ENCODE data around the gene PSMB7. TPM values are rescaled to one million over a fixed set of nuclear protein-coding genes. Genes with fewer than 3 reads are reported as not detected.

PSMB7 gene
- total RNA-seq, 2 experiments from 2014 or later = 164 to 186 TPM

GRCh38 chr9:124348831-124349230, 66.4 kb downstream of the PSMB7 start:
- no peaks in the 10 kb centered on the region for H3K79me2 ChIP-seq (ENCODE audit: insufficient read depth, low read depth, low read length)
- no peak overlapping the region for H3K27ac ChIP-seq (ENCODE audit: low read depth, low read length, poor library complexity, severe bottlenecking)
- no peaks in the 10 kb centered on the region for H4K20me1 ChIP-seq (ENCODE audit: insufficient read depth, low read length)
- H3K4me3 ChIP-seq (ENCODE audit: low read depth, low read length, poor library complexity, severe bottlenecking) = no peak overlapping the region
- H3K9me3 ChIP-seq (ENCODE audit: low read length) = no peaks in the 10 kb centered on the region
- TF ChIP-seq EZH2phosphoT487 (IDR thresholded peaks at IDR 0.05; ENCODE audit: borderline replicate concordance, low read depth, low read length) (no peak), CTCF (conservative IDR thresholded peaks at IDR 0.05; ENCODE audit: low read length) (no peak)
- H2AFZ ChIP-seq (ENCODE audit: low read length) = no peak overlapping the region
- BruUV-seq (replicated peaks) = no TSS peak
- ChIA-PET POLR2A (no interaction called here), CTCF (ENCODE audit: unreplicated experiment) (no interaction called here)
- H3K36me3 ChIP-seq (ENCODE audit: insufficient read depth, low read length) = peaks cover 63% of the 10 kb centered on the region
- no peaks in the 10 kb centered on the region for H3K9me2 ChIP-seq (ENCODE audit: insufficient read depth, low read length)
- H3K4me2 ChIP-seq (ENCODE audit: low read length) = no peak overlapping the region
- intact Hi-C loops (cut with micrococcal nuclease; ENCODE audit: unreplicated experiment) = no loop called here
- no peak for DNase-seq (ENCODE audit: low spot score)
- no peaks in the 10 kb centered on the region for H3K4me1 ChIP-seq (ENCODE audit: insufficient read depth, low read length, poor library complexity, severe bottlenecking)

GRCh38 chr9:124348363-124348762, 66.9 kb downstream of the PSMB7 start:
- Histone ChIP-seq H3K4me1 (ENCODE audit: insufficient read depth, low read length, poor library complexity, severe bottlenecking) (no peaks in the 10 kb centered on the region), H3K9me3 (ENCODE audit: low read length) (no peaks in the 10 kb centered on the region), H4K20me1 (ENCODE audit: insufficient read depth, low read length) (no peaks in the 10 kb centered on the region), H3K27ac (ENCODE audit: low read depth, low read length, poor library complexity, severe bottlenecking) (no peak overlapping the region), H2AFZ (ENCODE audit: low read length) (no peak overlapping the region), H3K36me3 (ENCODE audit: insufficient read depth, low read length) (peaks cover 58% of the 10 kb centered on the region), H3K79me2 (ENCODE audit: insufficient read depth, low read depth, low read length) (no peaks in the 10 kb centered on the region), H3K4me2 (ENCODE audit: low read length) (no peak overlapping the region), H3K9me2 (ENCODE audit: insufficient read depth, low read length) (no peaks in the 10 kb centered on the region), H3K4me3 (ENCODE audit: low read depth, low read length, poor library complexity, severe bottlenecking) (no peak overlapping the region)
- POLR2A ChIA-PET = no interaction called here
- intact Hi-C loops (cut with micrococcal nuclease; ENCODE audit: unreplicated experiment) = no loop called here
- DNase-seq (ENCODE audit: low spot score) = no peak
- no TSS peak for BruUV-seq (replicated peaks)
- CTCF ChIA-PET (ENCODE audit: unreplicated experiment) = interaction anchor here (0.6 kb wide), 1 partner anchor 741 kb away, joined by 8 read pairs; no protein-coding TSS in a partner anchor
- no peak for TF ChIP-seq CTCF (conservative IDR thresholded peaks at IDR 0.05; ENCODE audit: low read length)
- TF ChIP-seq EZH2phosphoT487 (IDR thresholded peaks at IDR 0.05; ENCODE audit: borderline replicate concordance, low read depth, low read length) = no peak

GRCh38 chr9:124347968-124348358, 67.3 kb downstream of the PSMB7 start:
- Histone ChIP-seq H3K9me2 (ENCODE audit: insufficient read depth, low read length) (no peaks in the 10 kb centered on the region), H3K36me3 (ENCODE audit: insufficient read depth, low read length) (peaks cover 54% of the 10 kb centered on the region), H3K4me1 (ENCODE audit: insufficient read depth, low read length, poor library complexity, severe bottlenecking) (no peaks in the 10 kb centered on the region), H3K27ac (ENCODE audit: low read depth, low read length, poor library complexity, severe bottlenecking) (no peak overlapping the region), H3K9me3 (ENCODE audit: low read length) (no peaks in the 10 kb centered on the region), H3K4me2 (ENCODE audit: low read length) (no peak overlapping the region), H2AFZ (ENCODE audit: low read length) (no peak overlapping the region), H3K79me2 (ENCODE audit: insufficient read depth, low read depth, low read length) (no peaks in the 10 kb centered on the region), H3K4me3 (ENCODE audit: low read depth, low read length, poor library complexity, severe bottlenecking) (no peak overlapping the region), H4K20me1 (ENCODE audit: insufficient read depth, low read length) (no peaks in the 10 kb centered on the region)
- TF ChIP-seq EZH2phosphoT487 (IDR thresholded peaks at IDR 0.05; ENCODE audit: borderline replicate concordance, low read depth, low read length) (no peak), CTCF (conservative IDR thresholded peaks at IDR 0.05; ENCODE audit: low read length) (no peak)
- DNase-seq (ENCODE audit: low spot score) = no peak
- no TSS peak for BruUV-seq (replicated peaks)
- POLR2A ChIA-PET = no interaction called here
- CTCF ChIA-PET (ENCODE audit: unreplicated experiment) = interaction anchor here (0.6 kb wide), 1 partner anchor 740 kb away, joined by 8 read pairs; no protein-coding TSS in a partner anchor
- intact Hi-C loops (cut with micrococcal nuclease; ENCODE audit: unreplicated experiment) = no loop called here
